GF-D8 (cell line): ENCODE results near the gene ORC1.

ENCODE experiments used
- DNase-seq: peaks from one replicate; lab custom pipeline; 2025; lab: John Stamatoyannopoulos, UW

ORC1 gene

GRCh38 chr1:52343979-52344378 is 60.2 kb downstream of the ORC1 start:
- DNase-seq = no peak

GRCh38 chr1:52341655-52342260 is 62.5 kb downstream of the ORC1 start:
- DNase-seq = no peak

- no peak for DNase-seq
These were observed 66.8 kb downstream of the ORC1 start for GRCh38 chr1:52337439-52337838.

- DNase-seq = no peak
These were observed 69.2 kb downstream of the ORC1 start for GRCh38 chr1:52334906-52335528.

GRCh38 chr1:52332411-52332810 is 71.8 kb downstream of the ORC1 start:
- DNase-seq = no peak

GRCh38 chr1:52328615-52329014 is 75.6 kb downstream of the ORC1 start:
- DNase-seq = no peak

GRCh38 chr1:52325786-52326185 is 78.4 kb downstream of the ORC1 start:
- DNase-seq = no peak

GRCh38 chr1:52323731-52324130 is 80.5 kb downstream of the ORC1 start:
- DNase-seq = no peak
